ENCODE data around the gene C14orf132.

C14orf132 gene

GRCh38 chr14:96125536-96125935 lies 86.4 kb downstream of the C14orf132 start:
- FAIRE-seq, result no peak

- FAIRE-seq, result no peak
Observed at GRCh38 chr14:96126339-96126782, 87.2 kb downstream of the C14orf132 start.

- FAIRE-seq, result no peak
Observed at GRCh38 chr14:96126783-96127271, 87.7 kb downstream of the C14orf132 start.

GRCh38 chr14:96129128-96129736 lies 90.1 kb downstream of the C14orf132 start:
- FAIRE-seq, result no peak

- no peak for FAIRE-seq
Observed at GRCh38 chr14:96130391-96130790, 91.2 kb downstream of the C14orf132 start.

GRCh38 chr14:96130854-96131253 lies 91.7 kb downstream of the C14orf132 start:
- no peak for FAIRE-seq

- no peak for FAIRE-seq
Observed at GRCh38 chr14:96131836-96132235, 92.7 kb downstream of the C14orf132 start.

GRCh38 chr14:96134508-96134907 lies 95.3 kb downstream of the C14orf132 start:
- FAIRE-seq, result no peak

- no peak for FAIRE-seq
Observed at GRCh38 chr14:96135285-96135684, 96.1 kb downstream of the C14orf132 start.

GRCh38 chr14:96136371-96137005 lies 97.3 kb downstream of the C14orf132 start:
- no peak for FAIRE-seq

- FAIRE-seq, result no peak
Observed at GRCh38 chr14:96138241-96138640, 99.1 kb downstream of the C14orf132 start.

- FAIRE-seq, result no peak
Observed at GRCh38 chr14:96139169-96139568, 100.0 kb downstream of the C14orf132 start.

- FAIRE-seq, result no peak
Observed at GRCh38 chr14:96139879-96140278, 100.7 kb downstream of the C14orf132 start.

- no peak for FAIRE-seq
Observed at GRCh38 chr14:96140952-96141351, 101.8 kb downstream of the C14orf132 start.

All from G401.6 (cell line).